Fibroblast of villous mesenchyme (primary cell): Measurements from ENCODE around the gene FADS3. TPM values are rescaled to one million over a fixed set of nuclear protein-coding genes. Genes with fewer than 3 reads are reported as not detected.
A peak's percentile ranks its signal among the peaks of the same experiment; 100 is the strongest.

Source experiments
- DNase-seq: peaks from one replicate; pipeline ENCODE4 v3.0.0-alpha.2; 2010; ENCODE audit warnings: low read depth
- H3K4me3 ChIP-seq: 2 replicates; pipeline ENCODE4 v1.5.1; 2011; ENCODE audit warnings: low read depth, mild to moderate bottlenecking, low read length
- CTCF ChIP-seq: IDR thresholded peaks from 2 replicates; pipeline ENCODE4 v1.5.1; 2012; ENCODE audit warnings: low read depth, mild to moderate bottlenecking, low read length; ENCODE audit not compliant: insufficient read depth
- total RNA-seq: library from RNA; depleted of rRNA; stranded (reverse); fragments of >200 nt; gene quantifications from 2 replicates; pipeline ENCODE4 v1.2.3, GENCODE V29; 2012

Gene FADS3
- total RNA-seq, 1 donor: 126 TPM

- no peak overlapping the region for H3K4me3 ChIP-seq
- no peak for TF ChIP-seq CTCF
- peak; percentile 8 for DNase-seq
Measured at GRCh38 chr11:61860054-61860903, 31.1 kb downstream of the FADS3 start.

GRCh38 chr11:61855939-61856680, 35.2 kb downstream of the FADS3 start:
- no peak for TF ChIP-seq CTCF
- H3K4me3 ChIP-seq: no peak overlapping the region
- no peak for DNase-seq

- H3K4me3 ChIP-seq: no peak overlapping the region
- TF ChIP-seq CTCF: no peak
- DNase-seq: no peak
Measured at GRCh38 chr11:61854966-61855714, 36.2 kb downstream of the FADS3 start.

GRCh38 chr11:61854206-61854895, 37.0 kb downstream of the FADS3 start:
- DNase-seq: no peak
- TF ChIP-seq CTCF: no peak
- H3K4me3 ChIP-seq: no peak overlapping the region

- no peak for DNase-seq
- TF ChIP-seq CTCF: no peak
- no peak overlapping the region for H3K4me3 ChIP-seq
Measured at GRCh38 chr11:61853698-61854169, 37.6 kb downstream of the FADS3 start.

GRCh38 chr11:61851900-61852295, 39.4 kb downstream of the FADS3 start:
- no peak overlapping the region for H3K4me3 ChIP-seq
- no peak for TF ChIP-seq CTCF
- no peak for DNase-seq
